K562 (cell line): ENCODE measurements around the gene ZNF627. TPM values are rescaled to one million over a fixed set of nuclear protein-coding genes. Genes with fewer than 3 reads are reported as not detected.
"Not testable (repeated sequence)": the region's sequence is repeated elsewhere in the genome, so short reads cannot be mapped to it uniquely, and the experiment has no call there.

Experiments used
- ATAC-seq: fragments of 200-7000 bp; cut with Tn5 transposase; 3 replicates; pipeline ENCODE4 v1.9.1; 2020; ENCODE audit warnings: moderate library complexity
- BruUV-seq: library from RNA; stranded (reverse); fragments of 400-500 nt; replicated peaks from 2 replicates; lab custom pipeline; 2021; lab: Mats Ljungman, UMichigan
- CTCF ChIA-PET: fragments of 300-600 bp; formaldehyde crosslinking; extraction: SDS; loops from one replicate; lab custom pipeline; 2021; ENCODE audit warnings: low intra/inter-chr PET ratio; lab: Yijun Ruan, JAX
- POLR2A ChIA-PET: fragments of 300-600, 350-650 bp; sonication (Branson Sonifier 250); formaldehyde crosslinking; extraction: SDS; loops from one replicate; lab custom pipeline; 2021; ENCODE audit warnings: antibody characterized with exemption, inconsistent platforms; lab: Yijun Ruan, JAX
- DNase-seq, 4 experiments: peaks; one replicate each; pipeline versions ENCODE4 v3.0.0 to v3.0.0-alpha.2; 2011 to 2018; ENCODE audit warnings: low spot score in 3 of 4, mixed read lengths in 3 of 4; ENCODE audit errors: extremely low read depth in 1 of 4
- FAIRE-seq: peaks from 2 replicates; lab custom pipeline; 2011; peaks lifted over from hg19 to GRCh38; lab: Jason Lieb, UNC
- H2AFZ ChIP-seq: 2 replicates; pipeline ENCODE4 v1.6.0; 2011; ENCODE audit warnings: low read depth, low read length, control low read depth, inconsistent platforms
- H3K27ac ChIP-seq: fragments of 200-600 bp; 3 replicates; pipeline ENCODE4 v1.8.0; 2011; ENCODE audit warnings: low read depth, mild to moderate bottlenecking, control low read depth, inconsistent platforms, low read length, moderate library complexity, mixed read lengths; ENCODE audit errors: extremely low read depth
- H3K27me3 ChIP-seq, 2 experiments: fragments of 300-600 bp in 1 of 2; 2 replicates in 1 of 2; 3 replicates in 1 of 2; pipeline versions ENCODE4 v1.6.0 to v1.8.0; 2011; ENCODE audit warnings: inconsistent platforms in 2 of 2, low read length in 2 of 2, mild to moderate bottlenecking in 1 of 2, mixed read lengths in 1 of 2, moderate library complexity in 1 of 2; ENCODE audit not compliant: control insufficient read depth in 2 of 2, insufficient read depth in 2 of 2
- H3K36me3 ChIP-seq: fragments of 300-600 bp; 3 replicates; pipeline ENCODE4 v1.8.0; 2011; ENCODE audit warnings: mild to moderate bottlenecking, low read length, inconsistent platforms; ENCODE audit not compliant: control insufficient read depth, insufficient read depth
- H3K4me1 ChIP-seq, 2 experiments: fragments of 200-600 bp in 1 of 2; replicated peaks in 1 of 2; 2 replicates in 1 of 2; 3 replicates in 1 of 2; pipeline versions ENCODE4 v1.5.1 to v1.8.0; 2011; ENCODE audit warnings: inconsistent platforms in 2 of 2, low read length in 2 of 2, mild to moderate bottlenecking in 1 of 2, mixed read lengths in 1 of 2, moderate library complexity in 1 of 2; ENCODE audit not compliant: control insufficient read depth in 2 of 2, insufficient read depth in 2 of 2
- H3K4me2 ChIP-seq: 2 replicates; pipeline ENCODE4 v1.6.1; 2011; ENCODE audit warnings: low read length, control low read depth, inconsistent platforms, mixed read lengths; ENCODE audit not compliant: insufficient read depth
- H3K4me3 ChIP-seq: fragments of 200-600 bp; sonication (generic), shearing (Covaris generic); 2 replicates; pipeline ENCODE4 v1.5.1; 2016; ENCODE audit warnings: control low read depth, inconsistent platforms
- H3K79me2 ChIP-seq: fragments of 200-600 bp; 3 replicates; pipeline ENCODE4 v1.8.0; 2011; ENCODE audit warnings: low read length, inconsistent platforms; ENCODE audit not compliant: control insufficient read depth, insufficient read depth
- H3K9ac ChIP-seq, 2 experiments: 2 replicates each; pipeline versions ENCODE4 v1.6.0 to v1.6.1; 2011; ENCODE audit warnings: low read depth in 2 of 2, low read length in 2 of 2, control low read depth in 1 of 2, inconsistent platforms in 1 of 2, mild to moderate bottlenecking in 1 of 2, mixed read lengths in 1 of 2; ENCODE audit not compliant: insufficient read depth in 1 of 2
- H3K9me1 ChIP-seq: one replicate; pipeline ENCODE4 v1.6.0; 2011; ENCODE audit warnings: inconsistent platforms, mild to moderate bottlenecking, low read length, moderate library complexity; ENCODE audit not compliant: control insufficient read depth, insufficient read depth
- H3K9me3 ChIP-seq: replicated peaks from 2 replicates; pipeline ENCODE4 v1.5.1; 2011; ENCODE audit warnings: low read depth, low read length, inconsistent platforms; ENCODE audit not compliant: control insufficient read depth, insufficient read depth
- H4K20me1 ChIP-seq: replicated peaks from 2 replicates; pipeline ENCODE4 v1.6.1; 2011; ENCODE audit warnings: low read length, inconsistent platforms, mixed read lengths; ENCODE audit not compliant: control insufficient read depth, insufficient read depth
- JUN ChIP-seq, 2 experiments: sonication (generic) in 1 of 2; formaldehyde crosslinking in 1 of 2; IDR thresholded peaks; 2 replicates each; pipeline versions ENCODE4 v1.6.1 to v1.8.0; 2012 to 2022; ENCODE audit warnings: borderline replicate concordance in 2 of 2, mild to moderate bottlenecking in 2 of 2, improper control_type of control experiment in 1 of 2, low read depth in 1 of 2, low read length in 1 of 2, missing genetic modification reagents in 1 of 2
- JUND ChIP-seq, 2 experiments: IDR thresholded peaks; 2 replicates in 1 of 2; 3 replicates in 1 of 2; pipeline ENCODE4 v1.6.1; 2011; ENCODE audit warnings: borderline replicate concordance in 2 of 2, low read depth in 2 of 2, low read length in 2 of 2, improper control_type of control experiment in 1 of 2, missing biosample characterization in 1 of 2, missing genetic modification characterization in 1 of 2, missing genetic modification reagents in 1 of 2
- WGBS: fragments of 100-300 bp; shearing (Covaris generic); methylation state at CpG from one replicate; pipeline ENCODE4 v1.1.6; 2016; ENCODE audit warnings: low coverage, mixed read lengths; ENCODE audit not compliant: insufficient coverage; ENCODE audit errors: missing lambda C conversion rate; 5-methylcytosine and 5-hydroxymethylcytosine counted together
- in situ Hi-C: fragments of 300-500 bp; cut with MboI; formaldehyde crosslinking; loops from 4 replicates; pipeline ENCODE4 v1.15.0; 2018; ENCODE audit warnings: inconsistent platforms, mixed read lengths
- intact Hi-C: fragments of 100-400 bp; cut with micrococcal nuclease; formaldehyde crosslinking; loops from 2 replicates; pipeline ENCODE4 v1.14.2; 2022
- polyA plus RNA-seq, 8 experiments: library from polyadenylated mRNA; depleted of rRNA in 4 of 8; stranded (reverse) in 5 of 8; unstranded in 3 of 8; fragments of >200 nt; fragmentation: Nextera tagmentation in 2 of 8; fragmentation: Illumina TruSeq in 1 of 8; extraction: Ambion mirVana in 2 of 8; extraction: Trizol in 1 of 8; gene quantifications; 2 replicates each; pipeline versions ENCODE4 v1.2.1 to v1.2.3, GENCODE V29; 2011 to 2014; ENCODE audit warnings: inconsistent platforms in 1 of 8, missing spikeins in 1 of 8
- total RNA-seq, 7 experiments: library from RNA; depleted of rRNA in 6 of 7; stranded (reverse); fragments of >200 nt in 6 of 7; fragmentation: Illumina TruSeq in 2 of 7; extraction: Trizol in 2 of 7; gene quantifications; 2 replicates each; pipeline versions ENCODE4 v1.2.1 to v1.2.3, GENCODE V29; 2011 to 2021; ENCODE audit warnings: low replicate concordance in 1 of 7
- TF ChIP-seq, protein P1 (sequence below), 2 experiments: fragments of 450-650 bp in 1 of 2; sonication (generic) in 1 of 2; formaldehyde crosslinking in 1 of 2; IDR thresholded peaks in 1 of 2; conservative IDR thresholded peaks in 1 of 2; 2 replicates each; pipeline versions ENCODE4 v1.6.1 to v1.8.1; 2016 to 2023; ENCODE audit warnings: mild to moderate bottlenecking in 2 of 2, moderate library complexity in 2 of 2, inconsistent platforms in 1 of 2, missing genetic modification reagents in 1 of 2
- TF ChIP-seq, protein P2 (sequence below): sonication (generic); IDR thresholded peaks from 2 replicates; pipeline ENCODE4 v1.6.1; 2016

The ZNF627 gene
- total and polyA plus RNA-seq, 9 of the 15 experiments (the other 6 are each of a cell fraction or from before 2014, with no cell fraction given), result 6.4 to 19.9 (median 10.6) TPM

DNA sequence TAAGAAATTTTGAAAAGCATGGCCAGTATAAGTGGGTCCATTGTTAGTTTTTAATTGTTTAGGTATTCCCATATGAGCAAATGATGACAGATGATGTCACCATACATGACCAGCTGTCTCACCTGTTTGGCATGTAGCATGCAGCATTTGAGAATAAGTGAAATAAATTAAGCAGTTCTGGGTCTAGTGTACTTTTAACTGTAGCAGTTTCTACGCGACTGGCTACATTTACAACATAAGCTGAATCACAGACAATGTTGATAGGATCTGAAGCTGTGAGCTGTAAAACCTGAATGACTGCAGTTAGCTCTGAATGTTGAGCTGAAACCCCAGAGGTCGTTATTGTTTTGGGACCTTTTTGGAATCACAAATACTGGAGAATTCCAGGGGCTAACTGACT, 25.1 kb downstream of the ZNF627 start:
- H3K9me3 ChIP-seq, H2AFZ ChIP-seq, H3K4me2 ChIP-seq, H3K4me1 ChIP-seq, H3K9me1 ChIP-seq, BruUV-seq, H3K79me2 ChIP-seq, H3K9ac ChIP-seq, H3K27ac ChIP-seq, H4K20me1 ChIP-seq, FAIRE-seq, in situ Hi-C loops, CTCF ChIA-PET, intact Hi-C loops, H3K4me3 ChIP-seq, DNase-seq, H3K27me3 ChIP-seq, ATAC-seq: not testable (repeated sequence)
- WGBS, result 39% methylated on average over 3 of the region's 3 CpGs
- POLR2A ChIA-PET, result interaction anchor here (0.6 to 1.2 kb wide), 3 partner anchors 14 to 377 kb away, joined by 3 to 4 read pairs (median 3); no protein-coding TSS in a partner anchor
- TF ChIP-seq, protein P1, sequence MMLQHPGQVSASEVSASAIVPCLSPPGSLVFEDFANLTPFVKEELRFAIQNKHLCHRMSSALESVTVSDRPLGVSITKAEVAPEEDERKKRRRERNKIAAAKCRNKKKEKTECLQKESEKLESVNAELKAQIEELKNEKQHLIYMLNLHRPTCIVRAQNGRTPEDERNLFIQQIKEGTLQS (IDR thresholded peaks at IDR 0.05), result 0 out of 2 replicates have a peak, but pooled peaks have one; percentile 8
- TF ChIP-seq, protein P1 (CRISPR knock-in tag; conservative IDR thresholded peaks at IDR 0.05), result not testable (repeated sequence)
- peaks cover 35% of the 10 kb centered on the region for H3K36me3 ChIP-seq

DNA sequence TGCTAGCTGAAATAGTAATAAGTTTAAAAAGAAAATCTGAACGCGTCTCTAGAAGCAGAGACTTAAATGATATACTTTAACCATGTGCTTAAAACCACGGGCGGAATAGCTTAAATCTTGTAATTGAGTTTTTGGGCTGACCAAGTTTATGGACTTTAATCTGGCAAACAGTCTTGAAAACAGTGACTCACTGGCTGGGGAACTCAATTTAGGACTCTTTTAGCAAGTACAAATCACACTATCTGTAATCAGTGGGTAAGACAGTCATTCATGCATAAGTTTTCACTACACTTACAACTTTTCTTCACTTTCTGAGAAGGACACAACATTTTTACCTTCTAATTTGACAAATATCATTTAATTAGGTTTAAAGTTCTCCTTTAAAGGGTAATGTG, 26.8 kb downstream of the ZNF627 start:
- POLR2A ChIA-PET, result interaction anchor here (1.0 to 1.3 kb wide), 4 partner anchors 15 to 516 kb away, joined by 3 to 4 read pairs (median 3); partner anchors contain the start of gene ZNF20
- in situ Hi-C loops, result no loop called here
- H3K4me2 ChIP-seq, result no peak overlapping the region
- no peaks in the 10 kb centered on the region for H4K20me1 ChIP-seq
- H3K4me1 ChIP-seq, result peaks cover 3 to 5% of the 10 kb centered on the region in 2 experiments; a peak in 3 of 5 replicates
- no peaks in the 10 kb centered on the region for H3K9me3 ChIP-seq
- H3K79me2 ChIP-seq, result no peaks in the 10 kb centered on the region
- H3K27me3 ChIP-seq, result no peaks in the 10 kb centered on the region; a peak in 1 of 5 replicates
- ATAC-seq, result no peak
- TF ChIP-seq JUND (IDR thresholded peaks at IDR 0.05; ENCODE audit: borderline replicate concordance, low read depth, low read length) (no peak), JUND (tag; IDR thresholded peaks at IDR 0.05; ENCODE audit: borderline replicate concordance, low read depth, low read length) (no peak), JUN (IDR thresholded peaks at IDR 0.05; ENCODE audit: borderline replicate concordance, low read depth, low read length) (no peak), JUN (CRISPR knock-in tag; IDR thresholded peaks at IDR 0.05; ENCODE audit: borderline replicate concordance) (no peak)
- TF ChIP-seq, protein P2, sequence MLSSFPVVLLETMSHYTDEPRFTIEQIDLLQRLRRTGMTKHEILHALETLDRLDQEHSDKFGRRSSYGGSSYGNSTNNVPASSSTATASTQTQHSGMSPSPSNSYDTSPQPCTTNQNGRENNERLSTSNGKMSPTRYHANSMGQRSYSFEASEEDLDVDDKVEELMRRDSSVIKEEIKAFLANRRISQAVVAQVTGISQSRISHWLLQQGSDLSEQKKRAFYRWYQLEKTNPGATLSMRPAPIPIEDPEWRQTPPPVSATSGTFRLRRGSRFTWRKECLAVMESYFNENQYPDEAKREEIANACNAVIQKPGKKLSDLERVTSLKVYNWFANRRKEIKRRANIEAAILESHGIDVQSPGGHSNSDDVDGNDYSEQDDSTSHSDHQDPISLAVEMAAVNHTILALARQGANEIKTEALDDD, result peak; percentile 32; the same call in 1 of the 2 replicates
- WGBS, result 67% methylated on average over 4 of the region's 4 CpGs
- CTCF ChIA-PET, result no interaction called here
- peaks cover 19% of the 10 kb centered on the region; the same call in 2 of the 3 replicates for H3K36me3 ChIP-seq
- no peak overlapping the region for H2AFZ ChIP-seq
- intact Hi-C loops, result no loop called here
- FAIRE-seq, result no peak
- H3K9me1 ChIP-seq, result no peaks in the 10 kb centered on the region
- no peak overlapping the region for H3K27ac ChIP-seq
- no peak overlapping the region for H3K9ac ChIP-seq
- DNase-seq, result no peak
- BruUV-seq, result no TSS peak
- H3K4me3 ChIP-seq, result no peak overlapping the region
